Measurements from ENCODE around the gene RTN4R. TPM values are rescaled to one million over a fixed set of nuclear protein-coding genes. Genes with fewer than 3 reads are reported as not detected.

RTN4R gene
- total RNA-seq, 1 experiment from 2014 or later, result 16.3 TPM

GRCh38 chr22:20225693-20225966 lies 42.5 kb downstream of the RTN4R start:
- Histone ChIP-seq H3K4me3 (ENCODE audit: low read depth in 2 of 2, low read length in 2 of 2) (no peak overlapping the region), H3K27ac (ENCODE audit: low read length) (no peak overlapping the region), H3K4me1 (ENCODE audit: control insufficient read depth, insufficient read depth, low read length) (no peaks in the 10 kb centered on the region), H3K36me3 (ENCODE audit: control insufficient read depth, insufficient read depth, low read length) (no peaks in the 10 kb centered on the region), H3K27me3 (ENCODE audit: control insufficient read depth, insufficient read depth, low read length) (no peaks in the 10 kb centered on the region), H3K9me3 (ENCODE audit: control insufficient read depth, insufficient read depth, low read depth, low read length) (no peaks in the 10 kb centered on the region)
- ChIA-PET POLR2A (no interaction called here), CTCF (no interaction called here)
- ATAC-seq (no peak), DNase-seq (ENCODE audit: low read depth, low spot score) (no peak)
- in situ Hi-C loops (cut with HindIII; ENCODE audit: low pct_unique_long_range_greater_than_20kb, low sequenced_read_pairs) (no loop called here), intact Hi-C loops (cut with micrococcal nuclease; ENCODE audit: unreplicated experiment) (no loop called here)
- TF ChIP-seq CTCF (IDR thresholded peaks at IDR 0.05) (no peak), TCF7L2 (IDR thresholded peaks at IDR 0.05; ENCODE audit: low read depth, low read length) (no peak), REST (IDR thresholded peaks at IDR 0.05; ENCODE audit: insufficient read depth in 1 of 2, low read depth in 2 of 2, low read length in 1 of 2) (no peak), SIN3A (IDR thresholded peaks at IDR 0.05; ENCODE audit: borderline replicate concordance, insufficient read depth, low read depth, low read length) (no peak), POLR2AphosphoS5 (IDR thresholded peaks at IDR 0.05; ENCODE audit: low read depth, low read length) (no peak)
- no TSS peak for BruUV-seq (replicated peaks)

GRCh38 chr22:20224917-20225692 lies 43.0 kb downstream of the RTN4R start:
- TF ChIP-seq REST (IDR thresholded peaks at IDR 0.05; ENCODE audit: insufficient read depth in 1 of 2, low read depth in 2 of 2, low read length in 1 of 2) (no peak), POLR2AphosphoS5 (IDR thresholded peaks at IDR 0.05; ENCODE audit: low read depth, low read length) (no peak), SIN3A (IDR thresholded peaks at IDR 0.05; ENCODE audit: borderline replicate concordance, insufficient read depth, low read depth, low read length) (no peak), CTCF (IDR thresholded peaks at IDR 0.05) (no peak), TCF7L2 (IDR thresholded peaks at IDR 0.05; ENCODE audit: low read depth, low read length) (no peak)
- H3K36me3 ChIP-seq (ENCODE audit: control insufficient read depth, insufficient read depth, low read length), result no peaks in the 10 kb centered on the region
- no peak overlapping the region for H3K27ac ChIP-seq (ENCODE audit: low read length)
- no peak for DNase-seq (ENCODE audit: low read depth, low spot score)
- no peaks in the 10 kb centered on the region for H3K9me3 ChIP-seq (ENCODE audit: control insufficient read depth, insufficient read depth, low read depth, low read length)
- no peak for ATAC-seq
- in situ Hi-C loops (cut with HindIII; ENCODE audit: low pct_unique_long_range_greater_than_20kb, low sequenced_read_pairs) (no loop called here), intact Hi-C loops (cut with micrococcal nuclease; ENCODE audit: unreplicated experiment) (no loop called here)
- BruUV-seq (replicated peaks), result no TSS peak
- no peaks in the 10 kb centered on the region for H3K27me3 ChIP-seq (ENCODE audit: control insufficient read depth, insufficient read depth, low read length)
- ChIA-PET CTCF (no interaction called here), POLR2A (no interaction called here)
- H3K4me1 ChIP-seq (ENCODE audit: control insufficient read depth, insufficient read depth, low read length), result no peaks in the 10 kb centered on the region
- H3K4me3 ChIP-seq (ENCODE audit: low read depth in 2 of 2, low read length in 2 of 2), result no peak overlapping the region

Measured in Panc1 (cell line).